H1 (cell line): Measurements from ENCODE around the gene ZNF75A. TPM values are rescaled to one million over a fixed set of nuclear protein-coding genes. Genes with fewer than 3 reads are reported as not detected.

ENCODE experiments used
- CHD2 ChIP-seq: IDR thresholded peaks from 2 replicates; pipeline ENCODE4 v1.6.1; 2012; ENCODE audit warnings: low read length, improper control_type of control experiment
- CREB1 ChIP-seq: IDR thresholded peaks from 2 replicates; pipeline ENCODE4 v1.6.1; 2012; ENCODE audit warnings: inconsistent platforms
- HDAC2 ChIP-seq, 2 experiments: fragments of 300-600 bp in 1 of 2; sonication (generic) in 1 of 2; IDR thresholded peaks; 2 replicates each; pipeline ENCODE4 v1.6.1; 2011 to 2012; ENCODE audit warnings: low read depth in 2 of 2, low read length in 2 of 2, mild to moderate bottlenecking in 2 of 2, moderate library complexity in 2 of 2, borderline replicate concordance in 1 of 2, inconsistent platforms in 1 of 2
- JUN ChIP-seq: IDR thresholded peaks from 2 replicates; pipeline ENCODE4 v1.6.1; 2011; ENCODE audit warnings: low read depth, mild to moderate bottlenecking, improper control_type of control experiment, low read length
- KDM1A ChIP-seq: fragments of 200-600, 300-600 bp; sonication (generic); IDR thresholded peaks from 2 replicates; pipeline ENCODE4 v1.7.1; 2016; ENCODE audit warnings: mild to moderate bottlenecking, low read length, borderline replicate concordance
- KDM4A ChIP-seq: IDR thresholded peaks from one replicate; pipeline ENCODE4 v1.7.1; 2012; ENCODE audit warnings: low read depth, mild to moderate bottlenecking, moderate library complexity, low read length, inconsistent platforms; ENCODE audit not compliant: severe bottlenecking
- POLR2A ChIP-seq, 2 experiments: IDR thresholded peaks; 1 replicate in 1 of 2; 2 replicates in 1 of 2; pipeline ENCODE4 v1.6.1; 2011; ENCODE audit warnings: low read depth in 2 of 2, low read length in 2 of 2, mild to moderate bottlenecking in 2 of 2; ENCODE audit errors: control extremely low read depth in 1 of 2
- RXRA ChIP-seq: IDR thresholded peaks from 2 replicates; pipeline ENCODE4 v1.6.1; 2011; ENCODE audit warnings: low read depth, mild to moderate bottlenecking, low read length, moderate library complexity; ENCODE audit not compliant: insufficient read depth
- SAP30 ChIP-seq: fragments of 300-600 bp; sonication (generic); IDR thresholded peaks from 2 replicates; pipeline ENCODE4 v1.7.1; 2012; ENCODE audit warnings: low read length, moderate library complexity, mild to moderate bottlenecking, inconsistent platforms; ENCODE audit not compliant: insufficient read depth, insufficient replicate concordance
- SIN3A ChIP-seq, 2 experiments: IDR thresholded peaks in 1 of 2; conservative IDR thresholded peaks in 1 of 2; 2 replicates each; pipeline ENCODE4 v1.6.1; 2011 to 2012; ENCODE audit warnings: low read length in 2 of 2, improper control_type of control experiment in 1 of 2, low read depth in 1 of 2, mild to moderate bottlenecking in 1 of 2
- SIX5 ChIP-seq: IDR thresholded peaks from 2 replicates; pipeline ENCODE4 v1.6.1; 2011; ENCODE audit warnings: mild to moderate bottlenecking, low read depth, low read length
- SP1 ChIP-seq: IDR thresholded peaks from 2 replicates; pipeline ENCODE4 v1.6.1; 2011; ENCODE audit warnings: low read depth, low read length
- SP4 ChIP-seq: IDR thresholded peaks from 2 replicates; pipeline ENCODE4 v1.6.1; 2012; ENCODE audit warnings: low read length, inconsistent platforms
- TAF7 ChIP-seq: optimal IDR thresholded peaks from 2 replicates; pipeline ENCODE3; 2011; ENCODE audit warnings: low read depth, mild to moderate bottlenecking, inconsistent platforms, low read length, moderate library complexity, borderline replicate concordance
- TBP ChIP-seq: IDR thresholded peaks from 2 replicates; pipeline ENCODE4 v1.6.1; 2011; ENCODE audit warnings: low read depth, low read length, improper control_type of control experiment
- polyA plus RNA-seq, 7 experiments: library from polyadenylated mRNA; depleted of rRNA in 3 of 7; stranded (reverse) in 5 of 7; unstranded in 2 of 7; fragments of >200 nt in 5 of 7; fragments of 200-250 nt in 2 of 7; gene quantifications; 1 replicate in 5 of 7; 2 replicates in 1 of 7; 4 replicates in 1 of 7; pipeline versions ENCODE4 v1.2.1 to v1.2.3, GENCODE V29; 2011 to 2013; ENCODE audit warnings: missing spikeins in 2 of 7, mixed read lengths in 2 of 7
- total RNA-seq: library from RNA; stranded (reverse); fragmentation: NEBNext Ultra II Directional; extraction: Animal tissue kit (Norgen Biotek cat#: 25700); gene quantifications from 2 replicates; pipeline ENCODE4 v1.2.1, GENCODE V29; 2021
- TF ChIP-seq, protein P1 (sequence below): IDR thresholded peaks from 2 replicates; pipeline ENCODE4 v1.6.1; 2012; ENCODE audit warnings: inconsistent platforms
- TF ChIP-seq, protein P2 (sequence below), 3 experiments: IDR thresholded peaks; 1 replicate in 2 of 3; 2 replicates in 1 of 3; pipeline versions ENCODE4 v1.5.1 to v1.6.1; 2011; ENCODE audit warnings: low read length in 3 of 3, mild to moderate bottlenecking in 3 of 3, inconsistent platforms in 2 of 3, low read depth in 1 of 3, moderate library complexity in 1 of 3; ENCODE audit not compliant: insufficient read depth in 1 of 3; ENCODE audit errors: control extremely low read depth in 1 of 3
- TF ChIP-seq, protein P3 (sequence below): IDR thresholded peaks from 2 replicates; pipeline ENCODE4 v1.6.1; 2012; ENCODE audit warnings: inconsistent platforms

The ZNF75A gene
- total and polyA plus RNA-seq, 2 of the 8 experiments (the other 6 are each of a cell fraction or from before 2014, with no cell fraction given) = 9.3 to 30.0 TPM

GRCh38 chr16:3264137-3265036 is 40.9 kb upstream of the ZNF75A start (continued):
- TF ChIP-seq KDM4A = peak; percentile 97
- TF ChIP-seq HDAC2 (IDR thresholded peaks at IDR 0.05; ENCODE audit: borderline replicate concordance in 1 of 2, low read depth in 2 of 2, low read length in 2 of 2) = 0 out of 4 replicates have a peak, but pooled peaks of 1 of the 2 experiments have one; percentile 51
- no peak for TF ChIP-seq SIX5
- no peak for TF ChIP-seq POLR2A (IDR thresholded peaks at IDR 0.05; ENCODE audit: control extremely low read depth in 1 of 2, low read depth in 2 of 2, low read length in 2 of 2)
- no peak for TF ChIP-seq SAP30
- no peak for TF ChIP-seq RXRA
- peak; percentile 70 for TF ChIP-seq SP1
- TF ChIP-seq CHD2 = peak; percentile 69
- peak; percentile 38; the same call in 1 of the 2 replicates for TF ChIP-seq CREB1
- peak; percentile 31 for TF ChIP-seq TAF7
- no peak for TF ChIP-seq JUN
- no peak for TF ChIP-seq SP4
- TF ChIP-seq TBP = peak; percentile 48
- TF ChIP-seq KDM1A = no peak
- TF ChIP-seq, protein P1, sequence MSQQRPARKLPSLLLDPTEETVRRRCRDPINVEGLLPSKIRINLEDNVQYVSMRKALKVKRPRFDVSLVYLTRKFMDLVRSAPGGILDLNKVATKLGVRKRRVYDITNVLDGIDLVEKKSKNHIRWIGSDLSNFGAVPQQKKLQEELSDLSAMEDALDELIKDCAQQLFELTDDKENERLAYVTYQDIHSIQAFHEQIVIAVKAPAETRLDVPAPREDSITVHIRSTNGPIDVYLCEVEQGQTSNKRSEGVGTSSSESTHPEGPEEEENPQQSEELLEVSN = peak; percentile 91
- TF ChIP-seq, protein P2, sequence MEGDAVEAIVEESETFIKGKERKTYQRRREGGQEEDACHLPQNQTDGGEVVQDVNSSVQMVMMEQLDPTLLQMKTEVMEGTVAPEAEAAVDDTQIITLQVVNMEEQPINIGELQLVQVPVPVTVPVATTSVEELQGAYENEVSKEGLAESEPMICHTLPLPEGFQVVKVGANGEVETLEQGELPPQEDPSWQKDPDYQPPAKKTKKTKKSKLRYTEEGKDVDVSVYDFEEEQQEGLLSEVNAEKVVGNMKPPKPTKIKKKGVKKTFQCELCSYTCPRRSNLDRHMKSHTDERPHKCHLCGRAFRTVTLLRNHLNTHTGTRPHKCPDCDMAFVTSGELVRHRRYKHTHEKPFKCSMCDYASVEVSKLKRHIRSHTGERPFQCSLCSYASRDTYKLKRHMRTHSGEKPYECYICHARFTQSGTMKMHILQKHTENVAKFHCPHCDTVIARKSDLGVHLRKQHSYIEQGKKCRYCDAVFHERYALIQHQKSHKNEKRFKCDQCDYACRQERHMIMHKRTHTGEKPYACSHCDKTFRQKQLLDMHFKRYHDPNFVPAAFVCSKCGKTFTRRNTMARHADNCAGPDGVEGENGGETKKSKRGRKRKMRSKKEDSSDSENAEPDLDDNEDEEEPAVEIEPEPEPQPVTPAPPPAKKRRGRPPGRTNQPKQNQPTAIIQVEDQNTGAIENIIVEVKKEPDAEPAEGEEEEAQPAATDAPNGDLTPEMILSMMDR (IDR thresholded peaks at IDR 0.05; ENCODE audit: control extremely low read depth in 1 of 3, insufficient read depth in 1 of 3, low read depth in 1 of 3, low read length in 3 of 3) = peak in 1 of 3 experiments; percentile 17; a peak in 1 of 4 replicates
- TF ChIP-seq, protein P3, sequence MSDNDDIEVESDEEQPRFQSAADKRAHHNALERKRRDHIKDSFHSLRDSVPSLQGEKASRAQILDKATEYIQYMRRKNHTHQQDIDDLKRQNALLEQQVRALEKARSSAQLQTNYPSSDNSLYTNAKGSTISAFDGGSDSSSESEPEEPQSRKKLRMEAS = peak; percentile 90
- TF ChIP-seq SIN3A (conservative IDR thresholded peaks at IDR 0.05 in 1 of 2, IDR thresholded peaks at IDR 0.05 in 1 of 2; ENCODE audit: low read depth in 1 of 2, low read length in 2 of 2) = peak in 1 of 2 experiments; percentile 59; a peak in 1 of 4 replicates
